ENCODE data around the gene CYP4Z1. TPM values are rescaled to one million over a fixed set of nuclear protein-coding genes. Genes with fewer than 3 reads are reported as not detected.

The CYP4Z1 gene
- total RNA-seq, 1 experiment from 2014 or later, result not detected

DNA sequence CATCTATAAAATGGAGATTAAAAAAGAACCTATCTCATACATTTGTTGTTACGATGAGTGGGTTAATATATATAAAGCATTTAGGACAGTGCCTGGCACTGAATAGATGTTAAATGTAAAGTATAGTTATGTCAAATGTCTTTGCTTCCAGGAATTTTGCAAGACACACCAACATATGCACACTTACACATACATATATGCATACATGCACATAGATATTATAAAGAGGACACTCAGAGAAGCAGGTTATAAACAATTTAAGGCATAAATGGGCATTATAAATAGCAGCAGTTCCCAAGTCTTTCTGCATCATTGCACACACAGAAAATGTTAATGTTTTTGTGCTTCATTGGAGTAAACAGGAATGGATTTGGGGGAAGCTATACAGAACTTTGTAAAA lies 30.3 kb upstream of the CYP4Z1 start:
- H2BK12ac ChIP-seq (ENCODE audit: insufficient read length, low read depth, low read length), result no peak overlapping the region
- H3K23me2 ChIP-seq (ENCODE audit: insufficient read length, low read depth, low read length, poor library complexity, severe bottlenecking), result no peaks in the 10 kb centered on the region
- H3K56ac ChIP-seq (ENCODE audit: insufficient read length, low read depth, low read length), result no peak overlapping the region
- no peak overlapping the region for H2BK5ac ChIP-seq (ENCODE audit: insufficient read length, low read length)
- WGBS (ENCODE audit: extremely low coverage, insufficient read length, low lambda C conversion rate), result no CpG with 5 or more reads among the region's 1 CpG
- no peak overlapping the region for H3T11ph ChIP-seq (ENCODE audit: low read length)
- no peak overlapping the region for H3K4ac ChIP-seq (ENCODE audit: low read depth, low read length)
- H3K4me1 ChIP-seq (ENCODE audit: insufficient read depth, low read length), result no peaks in the 10 kb centered on the region
- peaks cover 22% of the 10 kb centered on the region; the same call in 1 of the 2 replicates for H3K27me3 Mint-ChIP-seq (ENCODE audit: low read depth)
- no peaks in the 10 kb centered on the region for H3K27me3 ChIP-seq (ENCODE audit: insufficient read depth, low read length)
- no peaks in the 10 kb centered on the region for H4K20me1 ChIP-seq (ENCODE audit: control insufficient read depth, insufficient read depth, insufficient read length)
- no peaks in the 10 kb centered on the region for H3K9me3 ChIP-seq (ENCODE audit: control insufficient read depth, low read depth, low read length)
- H3K79me2 ChIP-seq (ENCODE audit: insufficient read depth, low read length), result no peaks in the 10 kb centered on the region
- H3K18ac ChIP-seq (ENCODE audit: insufficient read length, low read depth, low read length), result no peak overlapping the region
- no peak overlapping the region for H2AFZ ChIP-seq (ENCODE audit: low read length)
- TF ChIP-seq, protein P1, sequence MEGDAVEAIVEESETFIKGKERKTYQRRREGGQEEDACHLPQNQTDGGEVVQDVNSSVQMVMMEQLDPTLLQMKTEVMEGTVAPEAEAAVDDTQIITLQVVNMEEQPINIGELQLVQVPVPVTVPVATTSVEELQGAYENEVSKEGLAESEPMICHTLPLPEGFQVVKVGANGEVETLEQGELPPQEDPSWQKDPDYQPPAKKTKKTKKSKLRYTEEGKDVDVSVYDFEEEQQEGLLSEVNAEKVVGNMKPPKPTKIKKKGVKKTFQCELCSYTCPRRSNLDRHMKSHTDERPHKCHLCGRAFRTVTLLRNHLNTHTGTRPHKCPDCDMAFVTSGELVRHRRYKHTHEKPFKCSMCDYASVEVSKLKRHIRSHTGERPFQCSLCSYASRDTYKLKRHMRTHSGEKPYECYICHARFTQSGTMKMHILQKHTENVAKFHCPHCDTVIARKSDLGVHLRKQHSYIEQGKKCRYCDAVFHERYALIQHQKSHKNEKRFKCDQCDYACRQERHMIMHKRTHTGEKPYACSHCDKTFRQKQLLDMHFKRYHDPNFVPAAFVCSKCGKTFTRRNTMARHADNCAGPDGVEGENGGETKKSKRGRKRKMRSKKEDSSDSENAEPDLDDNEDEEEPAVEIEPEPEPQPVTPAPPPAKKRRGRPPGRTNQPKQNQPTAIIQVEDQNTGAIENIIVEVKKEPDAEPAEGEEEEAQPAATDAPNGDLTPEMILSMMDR (conservative IDR thresholded peaks at IDR 0.05), result no peak
- H3K14ac ChIP-seq (ENCODE audit: insufficient read depth, low read length), result no peak overlapping the region
- H2AK5ac ChIP-seq (ENCODE audit: insufficient read length, low read length), result no peak overlapping the region
- no peak overlapping the region for H2BK120ac ChIP-seq (ENCODE audit: low read depth, low read length, poor library complexity, severe bottlenecking)
- no peak overlapping the region for H3K23ac ChIP-seq (ENCODE audit: insufficient read length, low read depth, low read length)
- H3K4me3 Mint-ChIP-seq, result no peak overlapping the region
- no peak for DNase-seq
- no peaks in the 10 kb centered on the region for H3K9me3 Mint-ChIP-seq
- no peaks in the 10 kb centered on the region for H3K79me1 ChIP-seq (ENCODE audit: insufficient read depth, low read depth, low read length, poor library complexity, severe bottlenecking)
- H3K4me2 ChIP-seq (ENCODE audit: insufficient read depth, insufficient read length, low read length), result no peak overlapping the region
- no peak overlapping the region for H4K8ac ChIP-seq (replicated peaks; ENCODE audit: insufficient read length, low read depth, low read length)
- H2BK15ac ChIP-seq (ENCODE audit: low read depth, low read length), result no peak overlapping the region
- no peak overlapping the region for H3K27ac Mint-ChIP-seq
- no peak overlapping the region for H2BK20ac ChIP-seq (ENCODE audit: low read depth, low read length, poor library complexity, severe bottlenecking)
- H3K27ac ChIP-seq (ENCODE audit: insufficient read length, low read depth, low read length), result no peak overlapping the region
- H4K91ac ChIP-seq (ENCODE audit: insufficient read length, low read depth, low read length), result no peak overlapping the region
- H3K36me3 Mint-ChIP-seq (ENCODE audit: insufficient read depth in 1 of 3, low read depth in 3 of 3), result no peaks in the 10 kb centered on the region
- H3K9ac ChIP-seq (ENCODE audit: extremely low read depth, insufficient read length, low read length), result no peak overlapping the region
- no peak overlapping the region for H4K5ac ChIP-seq (ENCODE audit: insufficient read length, low read depth, low read length)
- no peaks in the 10 kb centered on the region for H3K4me1 Mint-ChIP-seq

Data from H9 (cell line).